Loucy (cell line): ENCODE data around the gene LSR.

Experiments used
- H2AFZ ChIP-seq: fragments of 200-600 bp; sonication (generic); 2 replicates; pipeline ENCODE4 v1.6.0; 2016; ENCODE audit warnings: antibody characterized with exemption, mild to moderate bottlenecking, low read length, moderate library complexity
- H3F3A ChIP-seq: fragments of 200-600 bp; 2 replicates; pipeline ENCODE4 v1.6.0; 2016; ENCODE audit warnings: antibody characterized with exemption, low read depth, mild to moderate bottlenecking
- H3K27me3 ChIP-seq: fragments of 200-600 bp; sonication (generic); 2 replicates; pipeline ENCODE4 v1.6.1; 2014; ENCODE audit warnings: low read length, mild to moderate bottlenecking; ENCODE audit not compliant: insufficient read depth, poor library complexity, severe bottlenecking
- H3K36me3 ChIP-seq: fragments of 200-600 bp; sonication (generic); 2 replicates; pipeline ENCODE4 v1.6.1; 2016; ENCODE audit warnings: low read length; ENCODE audit not compliant: insufficient read depth
- H3K4me1 ChIP-seq: fragments of 200-600 bp; sonication (generic); 2 replicates; pipeline ENCODE4 v1.5.1; 2014; ENCODE audit warnings: low read length, mild to moderate bottlenecking; ENCODE audit not compliant: insufficient read depth, poor library complexity, severe bottlenecking
- H3K4me2 ChIP-seq: fragments of 200-600 bp; sonication (generic); 2 replicates; pipeline ENCODE4 v1.6.0; 2014; ENCODE audit warnings: antibody characterized with exemption, low read length, low read depth, mild to moderate bottlenecking; ENCODE audit not compliant: poor library complexity, severe bottlenecking
- H3K4me3 ChIP-seq: fragments of 200-600 bp; sonication (generic); 2 replicates; pipeline ENCODE4 v1.5.1; 2014; ENCODE audit warnings: low read length, mild to moderate bottlenecking, mixed read lengths; ENCODE audit not compliant: poor library complexity, severe bottlenecking
- H3K79me2 ChIP-seq: fragments of 200-600 bp; sonication (generic); 2 replicates; pipeline ENCODE4 v1.6.1; 2014; ENCODE audit warnings: low read length; ENCODE audit not compliant: insufficient read depth
- H3K9ac ChIP-seq: fragments of 200-600 bp; sonication (generic); 2 replicates; pipeline ENCODE4 v1.6.0; 2014; ENCODE audit warnings: mild to moderate bottlenecking, low read depth, low read length, moderate library complexity; ENCODE audit not compliant: poor library complexity, severe bottlenecking
- H3K9me2 ChIP-seq: fragments of 200-600 bp; sonication (generic); replicated peaks from 2 replicates; pipeline ENCODE4 v1.6.1; 2016; ENCODE audit warnings: low read depth, low read length, mixed read lengths
- H3K9me3 ChIP-seq: fragments of 200-600 bp; sonication (generic); 2 replicates; pipeline ENCODE4 v1.6.1; 2014; ENCODE audit warnings: mild to moderate bottlenecking, antibody characterized with exemption, low read length, low read depth; ENCODE audit not compliant: insufficient read depth
- H4K20me1 ChIP-seq: fragments of 200-600 bp; sonication (generic); 2 replicates; pipeline ENCODE4 v1.6.0; 2014; ENCODE audit warnings: antibody characterized with exemption, low read length, mild to moderate bottlenecking; ENCODE audit not compliant: insufficient read depth, poor library complexity, severe bottlenecking
- CTCF ChIP-seq: fragments of 200-600 bp; sonication (generic); conservative IDR thresholded peaks from 2 replicates; pipeline ENCODE4 v1.5.1; 2014; ENCODE audit warnings: mild to moderate bottlenecking, antibody characterized with exemption, low read length
- EZH2phosphoT487 ChIP-seq: fragments of 200-600 bp; IDR thresholded peaks from 2 replicates; pipeline ENCODE4 v1.6.1; 2018; ENCODE audit warnings: antibody characterized with exemption, mild to moderate bottlenecking, moderate library complexity, borderline replicate concordance

LSR gene

DNA sequence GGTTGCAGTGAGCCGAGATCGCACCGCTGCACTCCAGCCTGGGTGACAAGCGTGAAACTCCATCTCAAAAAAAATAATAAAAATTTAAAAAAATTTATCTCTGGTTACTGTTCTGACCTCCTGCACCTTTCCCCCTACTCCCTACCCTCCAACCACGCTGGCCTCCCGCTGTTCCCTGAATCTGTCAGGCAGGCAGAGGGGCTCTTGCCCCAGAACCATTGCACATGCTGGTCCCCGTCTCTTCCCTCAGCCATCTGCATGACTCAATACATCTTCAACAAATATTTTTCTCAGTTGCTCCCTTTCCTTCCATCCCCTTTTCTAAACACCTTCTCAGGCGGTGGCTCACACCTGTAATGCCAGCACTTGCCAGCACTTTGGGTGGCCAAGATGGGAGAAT lies 19.2 kb upstream of the LSR start:
- Histone ChIP-seq H3K4me1 (no peaks in the 10 kb centered on the region), H3K4me2 (no peak overlapping the region), H3K27me3 (no peaks in the 10 kb centered on the region), H3K9me3 (no peaks in the 10 kb centered on the region), H3K9me2 (no peaks in the 10 kb centered on the region), H3K36me3 (no peaks in the 10 kb centered on the region), H3F3A (no peaks in the 10 kb centered on the region), H3K79me2 (no peaks in the 10 kb centered on the region), H4K20me1 (no peaks in the 10 kb centered on the region), H3K4me3 (no peak overlapping the region), H2AFZ (no peak overlapping the region), H3K9ac (no peak overlapping the region)
- TF ChIP-seq EZH2phosphoT487 (no peak), CTCF (no peak)

DNA sequence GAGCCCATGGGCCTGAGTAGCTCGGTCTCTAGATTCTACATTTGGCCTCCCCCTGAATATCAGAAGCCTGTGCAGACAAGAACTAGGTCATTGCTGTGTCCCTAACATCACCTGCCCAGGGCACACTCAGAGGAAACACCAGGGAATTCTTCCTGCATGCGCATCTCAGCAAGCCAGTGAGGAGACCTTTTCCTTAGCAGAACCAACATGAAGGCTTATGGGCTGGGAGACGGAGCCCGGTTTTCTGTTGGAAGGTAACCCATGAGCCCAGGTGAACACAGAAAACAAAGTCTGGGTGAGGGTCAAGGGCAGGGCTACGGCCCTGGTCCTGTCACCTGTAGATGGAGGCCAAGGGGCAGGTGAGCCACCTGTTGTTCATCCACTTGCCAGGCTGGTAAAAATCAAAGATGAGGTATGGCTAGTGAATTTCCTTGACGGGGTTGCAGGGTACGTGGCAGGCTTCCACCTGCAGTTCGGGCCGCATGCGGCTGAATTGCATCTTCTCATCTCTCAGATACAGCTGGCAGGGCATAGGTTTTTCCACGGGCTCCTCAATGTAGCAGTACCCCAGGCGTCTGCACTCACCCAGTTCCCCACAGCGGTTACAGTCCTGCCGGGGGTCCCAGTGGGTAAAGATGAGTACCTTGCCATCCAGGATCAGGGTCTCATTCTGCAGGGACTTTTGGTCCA lies 16.7 kb upstream of the LSR start:
- H3K36me3 ChIP-seq = no peaks in the 10 kb centered on the region
- H3K4me1 ChIP-seq = no peaks in the 10 kb centered on the region
- no peak overlapping the region for H3K4me2 ChIP-seq
- H3K4me3 ChIP-seq = no peak overlapping the region
- no peaks in the 10 kb centered on the region for H4K20me1 ChIP-seq
- TF ChIP-seq EZH2phosphoT487 (no peak), CTCF (no peak)
- H3K9me3 ChIP-seq = no peaks in the 10 kb centered on the region
- no peak overlapping the region for H2AFZ ChIP-seq
- no peaks in the 10 kb centered on the region for H3K27me3 ChIP-seq
- no peaks in the 10 kb centered on the region for H3F3A ChIP-seq
- H3K9ac ChIP-seq = no peak overlapping the region
- H3K9me2 ChIP-seq = no peaks in the 10 kb centered on the region
- H3K79me2 ChIP-seq = no peaks in the 10 kb centered on the region

GRCh38 chr19:35232912-35233311 lies 15.9 kb upstream of the LSR start:
- H3K27me3 ChIP-seq = no peaks in the 10 kb centered on the region
- no peaks in the 10 kb centered on the region for H3K9me2 ChIP-seq
- no peaks in the 10 kb centered on the region for H3K9me3 ChIP-seq
- TF ChIP-seq CTCF (no peak), EZH2phosphoT487 (no peak)
- no peaks in the 10 kb centered on the region for H4K20me1 ChIP-seq
- no peak overlapping the region for H3K9ac ChIP-seq
- H3K4me3 ChIP-seq = no peak overlapping the region
- H3K4me2 ChIP-seq = no peak overlapping the region
- H3K4me1 ChIP-seq = no peaks in the 10 kb centered on the region
- no peaks in the 10 kb centered on the region for H3K36me3 ChIP-seq
- H2AFZ ChIP-seq = no peak overlapping the region
- no peaks in the 10 kb centered on the region for H3F3A ChIP-seq
- no peaks in the 10 kb centered on the region for H3K79me2 ChIP-seq
